K562 (cell line): Measurements from ENCODE around the gene ITPR1. TPM values are rescaled to one million over a fixed set of nuclear protein-coding genes. Genes with fewer than 3 reads are reported as not detected.

Source experiments
- ATAC-seq: fragments of 200-7000 bp; cut with Tn5 transposase; 3 replicates; pipeline ENCODE4 v1.9.1; 2020; ENCODE audit warnings: moderate library complexity
- BruUV-seq: library from RNA; stranded (reverse); fragments of 400-500 nt; replicated peaks from 2 replicates; lab custom pipeline; 2021; lab: Mats Ljungman, UMichigan
- CTCF ChIA-PET: fragments of 300-600 bp; formaldehyde crosslinking; extraction: SDS; loops from one replicate; lab custom pipeline; 2021; ENCODE audit warnings: low intra/inter-chr PET ratio; lab: Yijun Ruan, JAX
- POLR2A ChIA-PET: fragments of 300-600, 350-650 bp; sonication (Branson Sonifier 250); formaldehyde crosslinking; extraction: SDS; loops from one replicate; lab custom pipeline; 2021; ENCODE audit warnings: antibody characterized with exemption, inconsistent platforms; lab: Yijun Ruan, JAX
- DNase-seq, 4 experiments: peaks; one replicate each; pipeline versions ENCODE4 v3.0.0 to v3.0.0-alpha.2; 2011 to 2018; ENCODE audit warnings: low spot score in 3 of 4, mixed read lengths in 3 of 4; ENCODE audit errors: extremely low read depth in 1 of 4
- FAIRE-seq: peaks from 2 replicates; lab custom pipeline; 2011; peaks lifted over from hg19 to GRCh38; lab: Jason Lieb, UNC
- H2AFZ ChIP-seq: 2 replicates; pipeline ENCODE4 v1.6.0; 2011; ENCODE audit warnings: low read depth, low read length, control low read depth, inconsistent platforms
- H3K27ac ChIP-seq: fragments of 200-600 bp; 3 replicates; pipeline ENCODE4 v1.8.0; 2011; ENCODE audit warnings: low read depth, mild to moderate bottlenecking, control low read depth, inconsistent platforms, low read length, moderate library complexity, mixed read lengths; ENCODE audit errors: extremely low read depth
- H3K27me3 ChIP-seq, 2 experiments: fragments of 300-600 bp in 1 of 2; 2 replicates in 1 of 2; 3 replicates in 1 of 2; pipeline versions ENCODE4 v1.6.0 to v1.8.0; 2011; ENCODE audit warnings: inconsistent platforms in 2 of 2, low read length in 2 of 2, mild to moderate bottlenecking in 1 of 2, mixed read lengths in 1 of 2, moderate library complexity in 1 of 2; ENCODE audit not compliant: control insufficient read depth in 2 of 2, insufficient read depth in 2 of 2
- H3K36me3 ChIP-seq: fragments of 300-600 bp; 3 replicates; pipeline ENCODE4 v1.8.0; 2011; ENCODE audit warnings: mild to moderate bottlenecking, low read length, inconsistent platforms; ENCODE audit not compliant: control insufficient read depth, insufficient read depth
- H3K4me1 ChIP-seq, 2 experiments: fragments of 200-600 bp in 1 of 2; replicated peaks in 1 of 2; 2 replicates in 1 of 2; 3 replicates in 1 of 2; pipeline versions ENCODE4 v1.5.1 to v1.8.0; 2011; ENCODE audit warnings: inconsistent platforms in 2 of 2, low read length in 2 of 2, mild to moderate bottlenecking in 1 of 2, mixed read lengths in 1 of 2, moderate library complexity in 1 of 2; ENCODE audit not compliant: control insufficient read depth in 2 of 2, insufficient read depth in 2 of 2
- H3K4me2 ChIP-seq: 2 replicates; pipeline ENCODE4 v1.6.1; 2011; ENCODE audit warnings: low read length, control low read depth, inconsistent platforms, mixed read lengths; ENCODE audit not compliant: insufficient read depth
- H3K4me3 ChIP-seq: fragments of 200-600 bp; sonication (generic), shearing (Covaris generic); 2 replicates; pipeline ENCODE4 v1.5.1; 2016; ENCODE audit warnings: control low read depth, inconsistent platforms
- H3K79me2 ChIP-seq: fragments of 200-600 bp; 3 replicates; pipeline ENCODE4 v1.8.0; 2011; ENCODE audit warnings: low read length, inconsistent platforms; ENCODE audit not compliant: control insufficient read depth, insufficient read depth
- H3K9ac ChIP-seq, 2 experiments: 2 replicates each; pipeline versions ENCODE4 v1.6.0 to v1.6.1; 2011; ENCODE audit warnings: low read depth in 2 of 2, low read length in 2 of 2, control low read depth in 1 of 2, inconsistent platforms in 1 of 2, mild to moderate bottlenecking in 1 of 2, mixed read lengths in 1 of 2; ENCODE audit not compliant: insufficient read depth in 1 of 2
- H3K9me1 ChIP-seq: one replicate; pipeline ENCODE4 v1.6.0; 2011; ENCODE audit warnings: inconsistent platforms, mild to moderate bottlenecking, low read length, moderate library complexity; ENCODE audit not compliant: control insufficient read depth, insufficient read depth
- H3K9me3 ChIP-seq: replicated peaks from 2 replicates; pipeline ENCODE4 v1.5.1; 2011; ENCODE audit warnings: low read depth, low read length, inconsistent platforms; ENCODE audit not compliant: control insufficient read depth, insufficient read depth
- H4K20me1 ChIP-seq: replicated peaks from 2 replicates; pipeline ENCODE4 v1.6.1; 2011; ENCODE audit warnings: low read length, inconsistent platforms, mixed read lengths; ENCODE audit not compliant: control insufficient read depth, insufficient read depth
- ARID3A ChIP-seq: IDR thresholded peaks from 2 replicates; pipeline ENCODE4 v1.6.1; 2012; ENCODE audit warnings: low read depth, low read length, improper control_type of control experiment, borderline replicate concordance
- CEBPG ChIP-seq, 3 experiments: fragments of 200-800 bp in 1 of 3; sonication (Bioruptor generic) in 1 of 3; sonication (generic) in 1 of 3; formaldehyde crosslinking in 1 of 3; IDR thresholded peaks in 2 of 3; conservative IDR thresholded peaks in 1 of 3; 2 replicates each; pipeline versions ENCODE4 v1.6.1 to v1.8.0; 2016 to 2022; ENCODE audit warnings: missing compliant biosample characterization in 2 of 3, missing genetic modification characterization in 2 of 3, mild to moderate bottlenecking in 1 of 3, missing genetic modification reagents in 1 of 3
- E4F1 ChIP-seq: fragments of 250-450 bp; sonication (Bioruptor Pico); IDR thresholded peaks from 2 replicates; pipeline ENCODE4 v1.5.0; 2021; ENCODE audit warnings: mild to moderate bottlenecking, borderline replicate concordance
- ELF4 ChIP-seq: fragments of 450-650 bp; formaldehyde crosslinking; IDR thresholded peaks from 2 replicates; pipeline ENCODE4 v1.4.0; 2022; ENCODE audit warnings: missing genetic modification characterization
- GABPA ChIP-seq: fragments of 200-800 bp; sonication (Bioruptor generic); conservative IDR thresholded peaks from 2 replicates; pipeline ENCODE4 v1.6.1; 2016; ENCODE audit warnings: low read depth, missing genetic modification characterization, missing compliant biosample characterization
- HNRNPUL1 ChIP-seq: fragments of 200-400 bp; formaldehyde crosslinking; IDR thresholded peaks from 2 replicates; pipeline ENCODE4 v1.6.1; 2017; ENCODE audit warnings: low read length
- KDM5B ChIP-seq: fragments of 200-600 bp; sonication (generic); IDR thresholded peaks from 2 replicates; pipeline ENCODE4 v1.6.1; 2012; ENCODE audit warnings: low read depth, mild to moderate bottlenecking, moderate library complexity, low read length, control low read depth, inconsistent platforms; ENCODE audit not compliant: insufficient replicate concordance
- MAFG ChIP-seq: fragments of 450-650 bp; conservative IDR thresholded peaks from 2 replicates; pipeline ENCODE4 v1.6.1; 2016; ENCODE audit warnings: missing genetic modification characterization, missing compliant biosample characterization
- NCOR1 ChIP-seq: fragments of 450-650 bp; IDR thresholded peaks from 2 replicates; pipeline ENCODE4 v1.6.1; 2016; ENCODE audit warnings: mild to moderate bottlenecking, moderate library complexity
- PHB ChIP-seq: fragments of 250-450 bp; sonication (Bioruptor Pico); IDR thresholded peaks from 2 replicates; pipeline ENCODE4 v1.5.0; 2021
- RBM17 ChIP-seq: fragments of 200-400 bp; formaldehyde crosslinking; IDR thresholded peaks from 2 replicates; pipeline ENCODE4 v1.6.1; 2017; ENCODE audit warnings: low read depth, mild to moderate bottlenecking, low read length, borderline replicate concordance
- SRSF3 ChIP-seq: fragments of 200-400 bp; formaldehyde crosslinking; IDR thresholded peaks from 2 replicates; pipeline ENCODE4 v1.6.1; 2016; ENCODE audit warnings: mild to moderate bottlenecking, low read length, moderate library complexity; ENCODE audit not compliant: insufficient read depth
- ZC3H8 ChIP-seq: fragments of 450-650 bp; IDR thresholded peaks from 2 replicates; pipeline ENCODE4 v1.6.1; 2017
- ZNF408 ChIP-seq: fragments of 250-450 bp; sonication (Bioruptor Pico); IDR thresholded peaks from 2 replicates; pipeline ENCODE4 v1.4.0; 2020; ENCODE audit warnings: low read depth, mild to moderate bottlenecking, moderate library complexity
- WGBS: fragments of 100-300 bp; shearing (Covaris generic); methylation state at CpG from one replicate; pipeline ENCODE4 v1.1.6; 2016; ENCODE audit warnings: low coverage, mixed read lengths; ENCODE audit not compliant: insufficient coverage; ENCODE audit errors: missing lambda C conversion rate; 5-methylcytosine and 5-hydroxymethylcytosine counted together
- in situ Hi-C: fragments of 300-500 bp; cut with MboI; formaldehyde crosslinking; loops from 4 replicates; pipeline ENCODE4 v1.15.0; 2018; ENCODE audit warnings: inconsistent platforms, mixed read lengths
- intact Hi-C: fragments of 100-400 bp; cut with micrococcal nuclease; formaldehyde crosslinking; loops from 2 replicates; pipeline ENCODE4 v1.14.2; 2022
- polyA plus RNA-seq, 8 experiments: library from polyadenylated mRNA; depleted of rRNA in 4 of 8; stranded (reverse) in 5 of 8; unstranded in 3 of 8; fragments of >200 nt; fragmentation: Nextera tagmentation in 2 of 8; fragmentation: Illumina TruSeq in 1 of 8; extraction: Ambion mirVana in 2 of 8; extraction: Trizol in 1 of 8; gene quantifications; 2 replicates each; pipeline versions ENCODE4 v1.2.1 to v1.2.3, GENCODE V29; 2011 to 2014; ENCODE audit warnings: inconsistent platforms in 1 of 8, missing spikeins in 1 of 8
- total RNA-seq, 7 experiments: library from RNA; depleted of rRNA in 6 of 7; stranded (reverse); fragments of >200 nt in 6 of 7; fragmentation: Illumina TruSeq in 2 of 7; extraction: Trizol in 2 of 7; gene quantifications; 2 replicates each; pipeline versions ENCODE4 v1.2.1 to v1.2.3, GENCODE V29; 2011 to 2021; ENCODE audit warnings: low replicate concordance in 1 of 7
- TF ChIP-seq, protein P1 (sequence below), 2 experiments: IDR thresholded peaks; 2 replicates each; pipeline ENCODE4 v1.6.1; 2012; ENCODE audit warnings: improper control_type of control experiment in 2 of 2, low read depth in 2 of 2, low read length in 2 of 2, borderline replicate concordance in 1 of 2

ITPR1 gene
- total and polyA plus RNA-seq, 9 of the 15 experiments (the other 6 are each of a cell fraction or from before 2014, with no cell fraction given) = 22.4 to 40.0 (median 27.4) TPM

DNA sequence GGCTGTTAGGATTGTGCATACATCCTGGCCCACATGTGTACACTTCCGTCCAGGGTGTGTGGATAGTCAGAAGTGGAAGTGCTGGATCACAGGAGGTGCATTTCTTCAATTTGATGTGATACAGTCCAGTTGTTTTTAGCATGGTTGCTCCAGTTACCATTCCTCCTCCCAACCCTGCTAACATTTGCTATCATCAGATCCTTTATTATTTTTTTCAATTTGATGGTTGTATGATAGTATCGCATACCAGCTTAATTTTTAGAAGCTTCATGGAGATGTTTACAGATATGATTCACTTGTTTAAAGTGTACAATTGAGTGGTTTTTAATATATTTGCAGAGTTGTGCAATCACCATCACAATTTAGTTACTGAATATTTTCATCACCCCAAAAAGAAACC is 202.7 kb downstream of the ITPR1 start (continued):
- TF ChIP-seq GABPA (no peak), PHB (CRISPR knock-in tag) (no peak), CEBPG (CRISPR knock-in tag; IDR thresholded peaks at IDR 0.05) (no peak), CEBPG (tag; conservative IDR thresholded peaks at IDR 0.05 in 1 of 2, IDR thresholded peaks at IDR 0.05 in 1 of 2) (peak in 1 of 2 experiments; percentile 32; a peak in 1 of 4 replicates), ELF4 (no peak)

DNA sequence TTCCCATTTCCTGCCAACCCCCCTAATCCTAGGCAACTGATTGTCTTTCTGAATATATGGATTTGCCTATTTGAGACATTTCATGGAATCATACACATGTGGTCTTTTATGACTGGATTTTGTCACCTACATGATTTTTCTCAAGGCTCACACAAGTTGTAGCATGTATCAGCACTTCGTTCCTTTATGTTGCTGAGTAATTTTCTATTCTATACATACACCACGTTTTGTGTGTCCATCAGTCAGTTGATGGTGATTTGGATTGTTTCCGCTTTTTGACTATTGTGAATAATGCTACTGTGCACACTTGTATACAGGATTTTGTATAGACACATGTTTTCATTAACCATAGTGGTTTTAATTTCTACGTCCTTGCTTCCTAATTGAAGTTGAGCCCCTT is 203.1 kb downstream of the ITPR1 start:
- CTCF ChIA-PET = no interaction called here
- Histone ChIP-seq H2AFZ (no peak overlapping the region), H3K27me3 (no peaks in the 10 kb centered on the region), H3K9ac (no peak overlapping the region), H3K4me3 (no peak overlapping the region), H3K36me3 (peaks cover 14% of the 10 kb centered on the region; the same call in 1 of the 3 replicates), H3K9me3 (no peaks in the 10 kb centered on the region), H3K79me2 (no peaks in the 10 kb centered on the region), H3K27ac (no peak overlapping the region), H3K4me2 (no peak overlapping the region), H3K9me1 (no peaks in the 10 kb centered on the region), H3K4me1 (no peaks in the 10 kb centered on the region), H4K20me1 (no peaks in the 10 kb centered on the region)
- in situ Hi-C loops = no loop called here
- POLR2A ChIA-PET = no interaction called here
- BruUV-seq = no TSS peak
- no peak for DNase-seq
- no peak for FAIRE-seq
- 63% methylated on average over 4 of the region's 4 CpGs for WGBS
- intact Hi-C loops = no loop called here
- no peak for ATAC-seq
- no peak for TF ChIP-seq SRSF3
- TF ChIP-seq RBM17 = no peak
- no peak for TF ChIP-seq MAFG
- TF ChIP-seq HNRNPUL1 = no peak
- TF ChIP-seq, protein P1, sequence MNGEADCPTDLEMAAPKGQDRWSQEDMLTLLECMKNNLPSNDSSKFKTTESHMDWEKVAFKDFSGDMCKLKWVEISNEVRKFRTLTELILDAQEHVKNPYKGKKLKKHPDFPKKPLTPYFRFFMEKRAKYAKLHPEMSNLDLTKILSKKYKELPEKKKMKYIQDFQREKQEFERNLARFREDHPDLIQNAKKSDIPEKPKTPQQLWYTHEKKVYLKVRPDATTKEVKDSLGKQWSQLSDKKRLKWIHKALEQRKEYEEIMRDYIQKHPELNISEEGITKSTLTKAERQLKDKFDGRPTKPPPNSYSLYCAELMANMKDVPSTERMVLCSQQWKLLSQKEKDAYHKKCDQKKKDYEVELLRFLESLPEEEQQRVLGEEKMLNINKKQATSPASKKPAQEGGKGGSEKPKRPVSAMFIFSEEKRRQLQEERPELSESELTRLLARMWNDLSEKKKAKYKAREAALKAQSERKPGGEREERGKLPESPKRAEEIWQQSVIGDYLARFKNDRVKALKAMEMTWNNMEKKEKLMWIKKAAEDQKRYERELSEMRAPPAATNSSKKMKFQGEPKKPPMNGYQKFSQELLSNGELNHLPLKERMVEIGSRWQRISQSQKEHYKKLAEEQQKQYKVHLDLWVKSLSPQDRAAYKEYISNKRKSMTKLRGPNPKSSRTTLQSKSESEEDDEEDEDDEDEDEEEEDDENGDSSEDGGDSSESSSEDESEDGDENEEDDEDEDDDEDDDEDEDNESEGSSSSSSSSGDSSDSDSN (IDR thresholded peaks at IDR 0.05; ENCODE audit: borderline replicate concordance in 1 of 2, low read depth in 2 of 2, low read length in 2 of 2) = no peak
- no peak for TF ChIP-seq NCOR1
- TF ChIP-seq PHB (CRISPR knock-in tag) = no peak
- no peak for TF ChIP-seq KDM5B
- TF ChIP-seq ZC3H8 = no peak
- TF ChIP-seq ARID3A = no peak
- TF ChIP-seq ZNF408 (CRISPR knock-in tag) = no peak
- no peak for TF ChIP-seq E4F1
